ENCODE data around the gene TPRG1L. TPM values are rescaled to one million over a fixed set of nuclear protein-coding genes. Genes with fewer than 3 reads are reported as not detected.

Gene TPRG1L
- total RNA-seq, 1 experiment from 2014 or later, result 24.0 TPM

DNA sequence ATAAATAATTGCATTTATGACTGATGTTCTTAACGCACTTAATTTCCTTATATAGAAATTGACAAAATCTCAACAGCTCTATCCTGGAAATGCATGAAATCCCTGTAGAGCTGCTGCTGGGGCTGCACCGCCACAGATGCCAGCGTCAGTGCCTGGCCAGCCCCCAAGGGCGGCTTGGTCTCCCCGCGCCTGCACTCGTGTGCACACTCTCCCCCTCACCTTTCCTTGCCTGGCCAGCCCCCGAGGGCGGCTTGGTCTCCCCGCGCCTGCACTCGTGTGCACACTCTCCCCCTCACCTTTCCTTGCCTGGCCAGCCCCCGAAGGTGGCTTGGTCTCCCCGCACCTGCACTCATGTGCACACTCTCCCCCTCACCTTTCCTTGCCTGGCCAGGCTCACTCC lies 11.3 kb downstream of the TPRG1L start:
- H3K4me1 ChIP-seq (ENCODE audit: insufficient read depth, low read length), result no peaks in the 10 kb centered on the region
- no peak overlapping the region for H4K91ac ChIP-seq (ENCODE audit: insufficient read length, low read depth, low read length)
- no peak overlapping the region for H3K56ac ChIP-seq (ENCODE audit: insufficient read length, low read depth, low read length)
- no peak overlapping the region for H3T11ph ChIP-seq (ENCODE audit: low read length)
- no CpG with 5 or more reads among the region's 14 CpGs for WGBS (ENCODE audit: extremely low coverage, insufficient read length, low lambda C conversion rate)
- no peak overlapping the region for H2BK15ac ChIP-seq (ENCODE audit: low read depth, low read length)
- H2BK20ac ChIP-seq (ENCODE audit: low read depth, low read length, poor library complexity, severe bottlenecking), result no peak overlapping the region
- H3K4me2 ChIP-seq (ENCODE audit: insufficient read depth, insufficient read length, low read length), result no peak overlapping the region
- no peaks in the 10 kb centered on the region for H3K9me3 ChIP-seq (ENCODE audit: control insufficient read depth, low read depth, low read length)
- no peaks in the 10 kb centered on the region for H3K79me1 ChIP-seq (ENCODE audit: insufficient read depth, low read depth, low read length, poor library complexity, severe bottlenecking)
- Mint-ChIP-seq H3K27ac (peak overlapping the region in 1 of 3 experiments; percentile 90; a peak in 2 of 7 replicates), H3K9me3 (no peaks in the 10 kb centered on the region), H3K4me1 (peaks cover 4 to 14% of the 10 kb centered on the region in 2 experiments), H3K36me3 (ENCODE audit: insufficient read depth in 1 of 3, low read depth in 3 of 3) (peaks cover 6 to 53% (median 50%) of the 10 kb centered on the region in 3 experiments; a peak in 6 of 7 replicates), H3K4me3 (no peak overlapping the region), H3K27me3 (ENCODE audit: low read depth) (no peaks in the 10 kb centered on the region)
- H3K18ac ChIP-seq (ENCODE audit: insufficient read length, low read depth, low read length), result no peak overlapping the region
- no peak overlapping the region for H2BK12ac ChIP-seq (ENCODE audit: insufficient read length, low read depth, low read length)
- no peak overlapping the region for H3K4ac ChIP-seq (ENCODE audit: low read depth, low read length)
- H2BK120ac ChIP-seq (ENCODE audit: low read depth, low read length, poor library complexity, severe bottlenecking), result no peak overlapping the region
- no peak overlapping the region for H3K9ac ChIP-seq (ENCODE audit: extremely low read depth, insufficient read length, low read length)
- no peak overlapping the region for H4K8ac ChIP-seq (replicated peaks; ENCODE audit: insufficient read length, low read depth, low read length)
- no peak overlapping the region for H4K5ac ChIP-seq (ENCODE audit: insufficient read length, low read depth, low read length)
- H2AK5ac ChIP-seq (ENCODE audit: insufficient read length, low read length), result no peak overlapping the region
- no peak overlapping the region for H3K27ac ChIP-seq (ENCODE audit: insufficient read length, low read depth, low read length)
- no peaks in the 10 kb centered on the region for H4K20me1 ChIP-seq (ENCODE audit: control insufficient read depth, insufficient read depth, insufficient read length)
- no peak for DNase-seq
- no peaks in the 10 kb centered on the region for H3K79me2 ChIP-seq (ENCODE audit: insufficient read depth, low read length)
- H2BK5ac ChIP-seq (ENCODE audit: insufficient read length, low read length), result no peak overlapping the region
- H3K23ac ChIP-seq (ENCODE audit: insufficient read length, low read depth, low read length), result no peak overlapping the region
- no peak for TF ChIP-seq CTCF (conservative IDR thresholded peaks at IDR 0.05)
- H3K27me3 ChIP-seq (ENCODE audit: insufficient read depth, low read length), result no peaks in the 10 kb centered on the region
- H3K14ac ChIP-seq (ENCODE audit: insufficient read depth, low read length), result no peak overlapping the region
- no peak overlapping the region for H2AFZ ChIP-seq (ENCODE audit: low read length)
- no peaks in the 10 kb centered on the region for H3K23me2 ChIP-seq (ENCODE audit: insufficient read length, low read depth, low read length, poor library complexity, severe bottlenecking)

All from H9 (cell line).